GM12878 (cell line): ENCODE data around the gene LIN7C. TPM values are rescaled to one million over a fixed set of nuclear protein-coding genes. Genes with fewer than 3 reads are reported as not detected.

Experiments used
- ATAC-seq: fragments of 200-7000 bp; cut with Tn5 transposase; 3 replicates; pipeline ENCODE4 v1.9.1; 2020; ENCODE audit warnings: mild to moderate bottlenecking, moderate library complexity
- BruUV-seq: library from RNA; stranded (reverse); fragments of 400-500 nt; replicated peaks from 2 replicates; lab custom pipeline; 2021; lab: Mats Ljungman, UMichigan
- CTCF ChIA-PET: fragments of 300-600 bp; sonication (Branson Sonifier 250); formaldehyde crosslinking; extraction: SDS; loops from one replicate; lab custom pipeline; 2021; ENCODE audit warnings: inconsistent platforms; lab: Yijun Ruan, JAX
- POLR2A ChIA-PET: fragments of 350-600 bp; formaldehyde crosslinking; extraction: SDS; loops from one replicate; lab custom pipeline; 2021; ENCODE audit warnings: inconsistent platforms; lab: Charles Lee
- RAD21 ChIA-PET: fragments of 300-600 bp; sonication (Branson Sonifier 250); formaldehyde crosslinking; loops from one replicate; lab custom pipeline; 2023; ENCODE audit warnings: antibody characterized with exemption; ENCODE audit not compliant: unreplicated experiment; lab: Charles Lee
- SMC1A ChIA-PET: fragments of 300-600 bp; sonication (Branson Sonifier 250); formaldehyde crosslinking; loops from one replicate; lab custom pipeline; 2023; ENCODE audit not compliant: unreplicated experiment, uncharacterized antibody; lab: Charles Lee
- DNase-seq: peaks from one replicate; pipeline ENCODE4 v3.0.0-alpha.2; 2011; ENCODE audit warnings: low read depth, low spot score
- FAIRE-seq: peaks from 3 replicates; lab custom pipeline; 2011; peaks lifted over from hg19 to GRCh38; lab: Jason Lieb, UNC
- H2AFZ ChIP-seq: 2 replicates; pipeline ENCODE4 v1.6.0; 2011; ENCODE audit warnings: low read depth, low read length, control low read depth; ENCODE audit not compliant: control insufficient read depth
- H3K27ac ChIP-seq: 2 replicates; pipeline ENCODE4 v1.5.1; 2011; ENCODE audit warnings: control low read depth; ENCODE audit not compliant: control insufficient read depth, insufficient read depth
- H3K27me3 ChIP-seq, 2 experiments: replicated peaks in 1 of 2; 2 replicates each; pipeline versions ENCODE4 v1.6.0 to v1.6.1; 2011; ENCODE audit warnings: low read length in 1 of 2; ENCODE audit not compliant: control insufficient read depth in 2 of 2, insufficient read depth in 2 of 2
- H3K36me3 ChIP-seq, 2 experiments: 2 replicates each; pipeline ENCODE4 v1.5.1; 2011; ENCODE audit warnings: low read length in 1 of 2; ENCODE audit not compliant: control insufficient read depth in 2 of 2, insufficient read depth in 2 of 2
- H3K4me1 ChIP-seq: 2 replicates; pipeline ENCODE4 v1.6.1; 2011; ENCODE audit warnings: mild to moderate bottlenecking, low read length, moderate library complexity, mixed read lengths; ENCODE audit not compliant: control insufficient read depth, insufficient read depth
- H3K4me2 ChIP-seq: 2 replicates; pipeline ENCODE4 v1.6.0; 2011; ENCODE audit warnings: control low read depth; ENCODE audit not compliant: control insufficient read depth, insufficient read depth
- H3K4me3 ChIP-seq: fragments of 200-600 bp; sonication (generic); 2 replicates; pipeline ENCODE4 v1.5.1; 2016
- H3K79me2 ChIP-seq: 2 replicates; pipeline ENCODE4 v1.6.0; 2011; ENCODE audit warnings: low read length; ENCODE audit not compliant: control insufficient read depth, insufficient read depth
- H3K9ac ChIP-seq: 2 replicates; pipeline ENCODE4 v1.8.0; 2011; ENCODE audit warnings: low read length, control low read depth, mixed read lengths; ENCODE audit not compliant: control insufficient read depth, insufficient read depth
- H3K9me3 ChIP-seq: replicated peaks from 3 replicates; pipeline ENCODE4 v1.5.1; 2011; ENCODE audit warnings: mild to moderate bottlenecking, low read length; ENCODE audit not compliant: control insufficient read depth, insufficient read depth
- H4K20me1 ChIP-seq: 2 replicates; pipeline ENCODE4 v1.6.0; 2011; ENCODE audit not compliant: control insufficient read depth, insufficient read depth
- CBX3 ChIP-seq: fragments of 200-600 bp; sonication (generic); IDR thresholded peaks from 2 replicates; pipeline ENCODE4 v1.6.1; 2016; ENCODE audit warnings: low read depth, borderline replicate concordance
- CHD4 ChIP-seq: fragments of 200-600 bp; sonication (generic); IDR thresholded peaks from 2 replicates; pipeline ENCODE4 v1.6.1; 2016; ENCODE audit warnings: mild to moderate bottlenecking
- CREM ChIP-seq: IDR thresholded peaks from 2 replicates; pipeline ENCODE4 v1.6.1; 2014; ENCODE audit warnings: antibody characterized with exemption, low read depth
- EED ChIP-seq: sonication (generic); IDR thresholded peaks from 2 replicates; pipeline ENCODE4 v1.6.1; 2016; ENCODE audit warnings: antibody characterized with exemption, low read depth
- ETV6 ChIP-seq, 2 experiments: fragments of 450-650 bp in 1 of 2; IDR thresholded peaks in 1 of 2; conservative IDR thresholded peaks in 1 of 2; 2 replicates each; pipeline ENCODE4 v1.6.1; 2014; ENCODE audit warnings: antibody characterized with exemption in 1 of 2, borderline replicate concordance in 1 of 2, low read depth in 1 of 2, mild to moderate bottlenecking in 1 of 2, moderate library complexity in 1 of 2
- FOS ChIP-seq: IDR thresholded peaks from 3 replicates; pipeline ENCODE4 v1.6.1; 2011; ENCODE audit warnings: borderline replicate concordance; ENCODE audit not compliant: insufficient read length; ENCODE audit errors: extremely low read depth
- KDM1A ChIP-seq: fragments of 200-600 bp; sonication (generic); IDR thresholded peaks from 2 replicates; pipeline ENCODE4 v1.6.1; 2016; ENCODE audit warnings: borderline replicate concordance
- MTA2 ChIP-seq: fragments of 450-650 bp; IDR thresholded peaks from 2 replicates; pipeline ENCODE4 v1.6.1; 2016; ENCODE audit warnings: low read depth, mild to moderate bottlenecking, moderate library complexity
- PML ChIP-seq: IDR thresholded peaks from 2 replicates; pipeline ENCODE4 v1.6.1; 2012; ENCODE audit warnings: low read length, inconsistent platforms
- RAD21 ChIP-seq: IDR thresholded peaks from 2 replicates; pipeline ENCODE4 v1.6.1; 2011; ENCODE audit warnings: mild to moderate bottlenecking, low read depth, low read length, moderate library complexity; ENCODE audit not compliant: insufficient read depth
- RELA ChIP-seq: fragments of 450-650 bp; IDR thresholded peaks from 2 replicates; pipeline ENCODE4 v1.8.0; 2014; ENCODE audit warnings: borderline replicate concordance; ENCODE audit not compliant: partially characterized antibody
- SMAD5 ChIP-seq: IDR thresholded peaks from 2 replicates; pipeline ENCODE4 v1.6.1; 2016; ENCODE audit warnings: antibody characterized with exemption, low read depth
- SRF ChIP-seq, 2 experiments: IDR thresholded peaks; 2 replicates each; pipeline ENCODE4 v1.6.1; 2011; ENCODE audit warnings: low read depth in 2 of 2, low read length in 2 of 2, mild to moderate bottlenecking in 1 of 2, moderate library complexity in 1 of 2
- STAT1 ChIP-seq: fragments of 450-650 bp; conservative IDR thresholded peaks from 2 replicates; pipeline ENCODE4 v1.6.1; 2014; ENCODE audit warnings: antibody characterized with exemption, mild to moderate bottlenecking
- ZNF274 ChIP-seq: IDR thresholded peaks from one replicate; pipeline ENCODE4 v1.8.0; 2011; ENCODE audit not compliant: insufficient read length, insufficient read depth
- WGBS: methylation state at CpG from one replicate; pipeline ENCODE4 v1.1.6; 2016; ENCODE audit warnings: low lambda C conversion rate; ENCODE audit not compliant: insufficient replicate concordance, insufficient coverage; ENCODE audit errors: missing lambda C conversion rate; 5-methylcytosine and 5-hydroxymethylcytosine counted together
- in situ Hi-C: fragments of 300-500 bp; cut with MboI; formaldehyde crosslinking; loops from 9 replicates; pipeline ENCODE4 v1.14.3; 2018; ENCODE audit warnings: mixed read lengths
- intact Hi-C: fragments of 100-400 bp; cut with micrococcal nuclease; formaldehyde crosslinking; loops from one replicate; pipeline ENCODE4 v1.14.2; 2022; ENCODE audit not compliant: unreplicated experiment
- polyA plus RNA-seq, 11 experiments: library from polyadenylated mRNA; depleted of rRNA in 4 of 11; unstranded in 6 of 11; stranded (reverse) in 5 of 11; fragments of >200 nt; fragmentation: Nextera tagmentation in 4 of 11; fragmentation: Illumina TruSeq in 1 of 11; extraction: Ambion mirVana in 4 of 11; extraction: Trizol in 1 of 11; gene quantifications; 1 replicate in 1 of 11; 2 replicates in 10 of 11; pipeline versions ENCODE4 v1.2.1 to v1.2.3, GENCODE V29; 2011 to 2016; ENCODE audit warnings: inconsistent platforms in 2 of 11, missing spikeins in 2 of 11, low read depth in 1 of 11
- total RNA-seq, 4 experiments: library from RNA; depleted of rRNA in 3 of 4; stranded (reverse); fragments of >200 nt in 3 of 4; fragmentation: Illumina TruSeq in 1 of 4; extraction: Trizol in 1 of 4; gene quantifications; 2 replicates each; pipeline versions ENCODE4 v1.2.1 to v1.2.3, GENCODE V29; 2013 to 2021
- TF ChIP-seq, protein P1 (sequence below): IDR thresholded peaks from 2 replicates; pipeline ENCODE4 v1.6.1; 2011; ENCODE audit warnings: low read depth, mild to moderate bottlenecking, low read length, moderate library complexity, borderline replicate concordance; ENCODE audit errors: extremely low read depth
- TF ChIP-seq, protein P2 (sequence below): fragments of 450-650 bp; IDR thresholded peaks from 2 replicates; pipeline ENCODE4 v1.6.1; 2017; ENCODE audit warnings: low read depth, mild to moderate bottlenecking, moderate library complexity
- TF ChIP-seq, protein P3 (sequence below): fragments of 450-650 bp; IDR thresholded peaks from 2 replicates; pipeline ENCODE4 v1.6.1; 2018; ENCODE audit warnings: borderline replicate concordance, mild to moderate bottlenecking; ENCODE audit not compliant: partially characterized antibody
- TF ChIP-seq, protein P4 (sequence below): IDR thresholded peaks from 2 replicates; pipeline ENCODE4 v1.6.1; 2012; ENCODE audit warnings: low read depth, low read length, improper control_type of control experiment

Gene LIN7C
- total and polyA plus RNA-seq, 10 of the 15 experiments (the other 5 are each of a cell fraction or from before 2014, with no cell fraction given) = 6.0 to 23.7 (median 15.1) TPM

DNA sequence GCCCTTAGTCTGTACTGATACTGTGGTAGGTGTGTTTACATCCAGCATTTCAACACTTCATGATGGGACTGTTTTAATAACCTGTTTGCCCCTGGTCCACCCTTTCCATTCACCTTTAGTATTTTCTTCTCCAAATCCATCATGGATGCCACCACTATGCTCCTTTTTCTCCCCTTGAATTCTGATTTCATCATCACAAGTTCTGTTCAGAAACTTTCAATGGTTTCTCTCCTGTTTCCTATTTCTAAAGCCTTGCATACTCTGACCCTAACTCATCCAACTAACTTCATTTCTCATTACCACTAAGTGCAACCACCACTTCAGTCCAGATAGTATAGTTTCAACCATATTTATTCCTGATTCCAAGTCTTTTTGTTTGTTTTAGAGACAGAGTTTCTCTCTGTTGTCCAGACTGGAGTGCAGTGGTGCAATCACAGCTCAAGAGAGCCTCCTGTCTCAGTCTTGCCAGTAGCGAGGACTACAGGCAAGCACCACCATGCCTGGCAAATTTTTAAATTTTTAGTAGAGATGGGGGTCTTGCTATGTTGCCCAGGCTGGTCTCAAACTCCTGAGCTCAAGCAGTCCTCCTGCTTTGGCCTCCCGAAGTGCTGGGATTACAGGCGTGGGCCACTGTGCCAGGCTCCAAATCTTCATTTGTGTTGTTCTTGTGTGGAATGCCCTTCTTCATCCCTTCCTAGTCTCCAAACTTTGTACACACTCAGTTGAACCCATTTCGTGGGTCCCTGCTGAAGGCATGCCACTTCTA lies 1.2 kb upstream of the LIN7C start (continued):
- TF ChIP-seq STAT1 (no peak), RELA (no peak), RAD21 (no peak)
- TF ChIP-seq, protein P1, sequence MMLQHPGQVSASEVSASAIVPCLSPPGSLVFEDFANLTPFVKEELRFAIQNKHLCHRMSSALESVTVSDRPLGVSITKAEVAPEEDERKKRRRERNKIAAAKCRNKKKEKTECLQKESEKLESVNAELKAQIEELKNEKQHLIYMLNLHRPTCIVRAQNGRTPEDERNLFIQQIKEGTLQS = no peak

DNA sequence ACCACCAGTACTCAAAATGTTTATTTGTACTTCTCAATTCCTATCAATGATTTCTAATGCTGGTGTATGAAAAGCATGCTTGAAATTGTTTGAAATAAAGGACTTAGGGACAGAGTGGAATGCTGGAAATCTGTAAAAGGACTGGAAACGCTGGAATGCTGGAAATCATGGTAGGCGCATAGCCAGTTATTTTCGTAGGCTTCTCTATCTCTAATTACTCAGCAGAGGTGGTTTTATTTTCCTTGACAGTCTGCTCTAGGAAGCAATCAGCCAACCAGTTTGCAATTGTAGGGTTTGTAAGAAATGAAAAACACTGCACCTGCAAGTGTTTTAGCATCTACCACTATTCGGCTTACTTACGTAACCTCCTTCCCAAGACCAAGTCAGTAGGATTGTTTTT lies 788 bp downstream of the LIN7C start:
- Histone ChIP-seq H3K9me3 (no peaks in the 10 kb centered on the region), H4K20me1 (no peaks in the 10 kb centered on the region), H3K36me3 (0 out of 4 replicates have a peak, but pooled peaks cover 0 to 2% of the 10 kb centered on the region in 2 experiments), H3K4me1 (peaks cover 4% of the 10 kb centered on the region; the same call in 1 of the 2 replicates), H3K27me3 (no peaks in the 10 kb centered on the region), H3K9ac (peak overlapping the region; percentile 95), H3K27ac (peak overlapping the region; percentile 92), H3K4me3 (peak overlapping the region; percentile 95), H2AFZ (peak overlapping the region; percentile 73), H3K4me2 (peak overlapping the region; percentile 58), H3K79me2 (peaks cover 40% of the 10 kb centered on the region)
- in situ Hi-C loops (no loop called here), intact Hi-C loops (loop anchor here (2.0 to 10.0 kb wide), 2 partner anchors 271 to 1829 kb away; no protein-coding TSS in a partner anchor)
- DNase-seq (no peak), FAIRE-seq (no peak), ATAC-seq (peak; percentile 1; the same call in 2 of the 3 replicates)
- no TSS peak for BruUV-seq
- SMC1A ChIA-PET = no interaction called here
- RAD21 ChIA-PET = no interaction called here
- POLR2A ChIA-PET = no interaction called here
- 0% methylated on average over 5 of the region's 5 CpGs for WGBS
- CTCF ChIA-PET = interaction anchor here (1.3 to 5.0 kb wide), 2 partner anchors 9 to 20 kb away, joined by 4 to 40 read pairs; no protein-coding TSS in a partner anchor
- TF ChIP-seq FOS (no peak), CREM (no peak), SRF (IDR thresholded peaks at IDR 0.05; ENCODE audit: low read depth in 2 of 2, low read length in 2 of 2) (no peak), PML (no peak), CBX3 (no peak), SMAD5 (no peak), ETV6 (conservative IDR thresholded peaks at IDR 0.05 in 1 of 2, IDR thresholded peaks at IDR 0.05 in 1 of 2; ENCODE audit: borderline replicate concordance in 1 of 2, low read depth in 1 of 2) (no peak), EED (no peak), CHD4 (no peak), ZNF274 (no peak), MTA2 (no peak), KDM1A (no peak)
- TF ChIP-seq, protein P2, sequence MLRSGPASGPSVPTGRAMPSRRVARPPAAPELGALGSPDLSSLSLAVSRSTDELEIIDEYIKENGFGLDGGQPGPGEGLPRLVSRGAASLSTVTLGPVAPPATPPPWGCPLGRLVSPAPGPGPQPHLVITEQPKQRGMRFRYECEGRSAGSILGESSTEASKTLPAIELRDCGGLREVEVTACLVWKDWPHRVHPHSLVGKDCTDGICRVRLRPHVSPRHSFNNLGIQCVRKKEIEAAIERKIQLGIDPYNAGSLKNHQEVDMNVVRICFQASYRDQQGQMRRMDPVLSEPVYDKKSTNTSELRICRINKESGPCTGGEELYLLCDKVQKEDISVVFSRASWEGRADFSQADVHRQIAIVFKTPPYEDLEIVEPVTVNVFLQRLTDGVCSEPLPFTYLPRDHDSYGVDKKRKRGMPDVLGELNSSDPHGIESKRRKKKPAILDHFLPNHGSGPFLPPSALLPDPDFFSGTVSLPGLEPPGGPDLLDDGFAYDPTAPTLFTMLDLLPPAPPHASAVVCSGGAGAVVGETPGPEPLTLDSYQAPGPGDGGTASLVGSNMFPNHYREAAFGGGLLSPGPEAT = no peak
- TF ChIP-seq, protein P3, sequence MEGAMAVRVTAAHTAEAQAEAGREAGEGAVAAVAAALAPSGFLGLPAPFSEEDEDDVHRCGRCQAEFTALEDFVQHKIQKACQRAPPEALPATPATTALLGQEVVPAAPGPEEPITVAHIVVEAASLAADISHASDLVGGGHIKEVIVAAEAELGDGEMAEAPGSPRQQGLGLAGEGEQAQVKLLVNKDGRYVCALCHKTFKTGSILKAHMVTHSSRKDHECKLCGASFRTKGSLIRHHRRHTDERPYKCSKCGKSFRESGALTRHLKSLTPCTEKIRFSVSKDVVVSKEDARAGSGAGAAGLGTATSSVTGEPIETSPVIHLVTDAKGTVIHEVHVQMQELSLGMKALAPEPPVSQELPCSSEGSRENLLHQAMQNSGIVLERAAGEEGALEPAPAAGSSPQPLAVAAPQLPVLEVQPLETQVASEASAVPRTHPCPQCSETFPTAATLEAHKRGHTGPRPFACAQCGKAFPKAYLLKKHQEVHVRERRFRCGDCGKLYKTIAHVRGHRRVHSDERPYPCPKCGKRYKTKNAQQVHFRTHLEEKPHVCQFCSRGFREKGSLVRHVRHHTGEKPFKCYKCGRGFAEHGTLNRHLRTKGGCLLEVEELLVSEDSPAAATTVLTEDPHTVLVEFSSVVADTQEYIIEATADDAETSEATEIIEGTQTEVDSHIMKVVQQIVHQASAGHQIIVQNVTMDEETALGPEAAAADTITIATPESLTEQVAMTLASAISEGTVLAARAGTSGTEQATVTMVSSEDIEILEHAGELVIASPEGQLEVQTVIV = no peak
- TF ChIP-seq, protein P4, sequence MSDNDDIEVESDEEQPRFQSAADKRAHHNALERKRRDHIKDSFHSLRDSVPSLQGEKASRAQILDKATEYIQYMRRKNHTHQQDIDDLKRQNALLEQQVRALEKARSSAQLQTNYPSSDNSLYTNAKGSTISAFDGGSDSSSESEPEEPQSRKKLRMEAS = no peak
